Activated T-helper 17 cell treated with anti-CD3 and anti-CD28 coated beads, Interleukin-2, amount 50 U/mL, for 72 hours (primary cell): Measurements from ENCODE around the gene PRTG. TPM values are rescaled to one million over a fixed set of nuclear protein-coding genes. Genes with fewer than 3 reads are reported as not detected.
A peak's percentile ranks its signal among the peaks of the same experiment; 100 is the strongest.
"Not testable (repeated sequence)": the region's sequence is repeated elsewhere in the genome, so short reads cannot be mapped to it uniquely, and the experiment has no call there.

Experiments used
- ATAC-seq: fragments of 150-1000 bp; cut with Tn5 transposase; replicated peaks from 2 replicates; pipeline ENCODE4 v1.10.0; 2021; ENCODE audit warnings: mild to moderate bottlenecking, moderate library complexity
- H3K27ac Mint-ChIP-seq: one replicate; pipeline ENCODE4 v1.8.0; 2022; ENCODE audit warnings: mixed read lengths
- H3K27me3 Mint-ChIP-seq: one replicate; pipeline ENCODE4 v1.8.0; 2022; ENCODE audit warnings: mixed read lengths
- H3K36me3 Mint-ChIP-seq: one replicate; pipeline ENCODE4 v1.8.0; 2022; ENCODE audit warnings: low read depth, mild to moderate bottlenecking, mixed read lengths
- H3K4me1 Mint-ChIP-seq: one replicate; pipeline ENCODE4 v1.8.0; 2022; ENCODE audit warnings: mixed read lengths
- H3K4me3 Mint-ChIP-seq: one replicate; pipeline ENCODE4 v1.8.0; 2022; ENCODE audit warnings: mild to moderate bottlenecking, mixed read lengths
- H3K9me3 Mint-ChIP-seq: one replicate; pipeline ENCODE4 v1.8.0; 2022; ENCODE audit warnings: mixed read lengths
- total RNA-seq, 2 donors: library from RNA; stranded (reverse); gene quantifications; one replicate each; pipeline ENCODE4 v1.2.3, GENCODE V29; 2022

Gene PRTG, protein sequence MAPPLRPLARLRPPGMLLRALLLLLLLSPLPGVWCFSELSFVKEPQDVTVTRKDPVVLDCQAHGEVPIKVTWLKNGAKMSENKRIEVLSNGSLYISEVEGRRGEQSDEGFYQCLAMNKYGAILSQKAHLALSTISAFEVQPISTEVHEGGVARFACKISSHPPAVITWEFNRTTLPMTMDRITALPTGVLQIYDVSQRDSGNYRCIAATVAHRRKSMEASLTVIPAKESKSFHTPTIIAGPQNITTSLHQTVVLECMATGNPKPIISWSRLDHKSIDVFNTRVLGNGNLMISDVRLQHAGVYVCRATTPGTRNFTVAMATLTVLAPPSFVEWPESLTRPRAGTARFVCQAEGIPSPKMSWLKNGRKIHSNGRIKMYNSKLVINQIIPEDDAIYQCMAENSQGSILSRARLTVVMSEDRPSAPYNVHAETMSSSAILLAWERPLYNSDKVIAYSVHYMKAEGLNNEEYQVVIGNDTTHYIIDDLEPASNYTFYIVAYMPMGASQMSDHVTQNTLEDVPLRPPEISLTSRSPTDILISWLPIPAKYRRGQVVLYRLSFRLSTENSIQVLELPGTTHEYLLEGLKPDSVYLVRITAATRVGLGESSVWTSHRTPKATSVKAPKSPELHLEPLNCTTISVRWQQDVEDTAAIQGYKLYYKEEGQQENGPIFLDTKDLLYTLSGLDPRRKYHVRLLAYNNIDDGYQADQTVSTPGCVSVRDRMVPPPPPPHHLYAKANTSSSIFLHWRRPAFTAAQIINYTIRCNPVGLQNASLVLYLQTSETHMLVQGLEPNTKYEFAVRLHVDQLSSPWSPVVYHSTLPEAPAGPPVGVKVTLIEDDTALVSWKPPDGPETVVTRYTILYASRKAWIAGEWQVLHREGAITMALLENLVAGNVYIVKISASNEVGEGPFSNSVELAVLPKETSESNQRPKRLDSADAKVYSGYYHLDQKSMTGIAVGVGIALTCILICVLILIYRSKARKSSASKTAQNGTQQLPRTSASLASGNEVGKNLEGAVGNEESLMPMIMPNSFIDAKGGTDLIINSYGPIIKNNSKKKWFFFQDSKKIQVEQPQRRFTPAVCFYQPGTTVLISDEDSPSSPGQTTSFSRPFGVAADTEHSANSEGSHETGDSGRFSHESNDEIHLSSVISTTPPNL
- total RNA-seq = not detected

DNA sequence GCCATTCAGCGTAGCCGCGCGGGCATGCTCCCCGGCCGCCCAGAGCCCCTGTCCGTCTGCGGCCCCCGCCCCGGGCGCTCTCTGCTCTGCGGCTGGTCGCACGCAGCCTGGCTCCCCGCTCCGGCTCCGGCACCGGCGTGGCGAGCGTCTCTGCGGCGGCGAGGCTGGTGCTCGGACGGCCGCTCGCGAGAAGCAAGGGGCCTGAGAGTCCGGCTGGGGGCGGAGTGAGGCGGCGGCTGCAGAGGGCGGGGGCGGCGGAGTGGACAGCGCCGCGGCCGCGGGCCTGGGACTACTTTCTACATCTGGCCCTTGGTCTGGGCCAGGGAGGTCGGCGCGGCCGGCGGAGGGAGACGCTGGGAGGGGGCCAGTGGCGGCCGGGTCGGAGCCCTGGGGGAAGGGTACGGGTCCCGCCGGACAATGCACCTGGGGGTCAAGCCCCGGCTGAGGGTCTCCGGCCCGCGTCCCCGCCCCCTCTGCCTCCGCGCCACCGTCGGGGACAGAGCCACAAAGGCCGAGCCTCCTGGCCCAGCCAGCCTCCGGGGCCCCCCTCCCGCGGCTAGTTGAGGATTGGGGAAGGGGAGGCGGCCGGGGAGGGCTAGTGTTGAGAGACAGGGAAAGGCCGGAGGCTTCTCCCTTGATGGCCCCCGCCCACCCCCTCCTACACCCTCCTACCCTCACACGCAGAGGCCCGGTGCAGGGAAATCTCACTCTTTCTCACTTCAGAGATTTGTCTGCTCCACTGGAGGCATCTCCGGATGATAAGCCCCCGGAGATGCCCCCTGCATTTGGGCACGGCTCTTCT is at the start of gene PRTG:
TSS of gene PRTG (minus strand) at position 226 of the 802 bp plus-strand sequence. CDS start at position 5, 221 bp downstream.
- Mint-ChIP-seq H3K36me3 (no peaks in the 10 kb centered on the region), H3K9me3 (no peaks in the 10 kb centered on the region), H3K4me3 (peak within 1 kb of the TSS; percentile 60), H3K27ac (no peak within 1 kb of the TSS), H3K4me1 (no peaks in the 10 kb centered on the region), H3K27me3 (peaks cover 18% of the 10 kb centered on the region)
- peak; percentile 14 for ATAC-seq

DNA sequence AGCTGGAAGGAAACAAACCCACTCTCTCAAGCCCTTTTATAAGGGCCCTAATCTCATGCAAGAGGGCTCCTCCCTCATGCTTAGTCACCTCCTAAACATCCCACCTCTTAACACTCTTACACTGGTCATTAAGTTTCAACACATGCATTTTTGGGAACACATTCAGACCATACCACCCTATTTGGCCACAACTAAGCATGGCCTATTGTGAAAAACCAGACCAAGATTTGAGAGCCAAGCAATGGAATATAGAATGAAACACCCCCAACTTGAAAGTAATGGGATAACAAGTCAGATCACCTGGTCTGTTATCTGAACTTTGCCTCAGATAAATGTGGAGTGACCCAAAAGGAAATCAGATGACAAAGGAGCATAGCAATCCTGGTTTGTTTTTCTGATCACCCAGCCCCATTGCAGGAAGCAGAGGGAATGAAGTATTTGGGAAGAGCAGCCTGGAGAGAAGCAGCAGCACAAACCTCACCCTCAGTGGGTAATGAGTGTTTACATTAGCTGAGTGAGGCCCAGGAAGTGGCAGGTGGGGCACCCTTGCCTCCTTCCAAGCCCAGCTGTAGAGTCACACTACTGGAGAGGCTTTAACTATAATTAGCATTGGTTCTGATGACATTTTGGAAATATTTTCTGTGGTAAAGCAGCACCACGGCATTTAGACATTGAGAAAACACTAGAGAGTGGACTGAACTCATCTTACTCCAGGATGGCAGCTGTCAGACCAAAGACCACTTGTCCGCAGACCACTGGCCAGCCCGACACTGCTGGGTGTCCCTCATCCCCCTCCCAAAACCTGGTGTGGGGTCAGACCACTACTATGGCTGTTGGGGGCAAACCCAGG is 48.8 kb upstream of the PRTG start:
- Mint-ChIP-seq H3K27me3 (peaks cover 12% of the 10 kb centered on the region), H3K4me1 (no peaks in the 10 kb centered on the region), H3K36me3 (no peaks in the 10 kb centered on the region), H3K9me3 (peaks cover 3% of the 10 kb centered on the region), H3K4me3 (no peak overlapping the region), H3K27ac (no peak overlapping the region)
- no peak for ATAC-seq

DNA sequence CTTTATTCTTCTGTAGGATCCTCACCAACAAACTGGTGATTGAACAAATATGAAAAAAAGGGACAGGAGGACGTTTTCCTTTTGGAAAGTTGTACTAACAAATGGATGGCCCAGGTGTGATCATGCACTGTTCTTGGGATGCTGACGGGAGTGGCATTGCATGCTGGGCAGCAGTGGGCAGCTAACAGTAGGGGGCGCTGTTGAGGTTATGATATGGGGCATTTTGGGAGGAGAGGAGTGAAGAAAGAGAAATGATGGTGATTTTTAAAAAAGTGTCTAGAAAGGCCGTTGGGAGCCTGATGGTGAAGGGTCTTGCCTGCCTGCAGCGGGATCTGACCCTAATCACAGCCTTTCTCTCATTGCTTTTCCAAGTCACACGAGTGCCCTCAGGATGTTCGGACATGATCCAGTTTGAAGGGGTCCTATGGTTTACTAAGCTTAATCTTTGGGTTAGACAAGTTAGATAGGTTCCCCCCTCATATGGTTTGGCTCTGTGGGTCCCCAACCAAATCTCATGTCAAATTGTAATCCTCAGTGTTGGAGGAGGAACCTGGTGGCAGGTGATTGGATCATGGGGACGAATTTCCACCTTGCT is 46.2 kb upstream of the PRTG start:
- no peak overlapping the region for H3K4me3 Mint-ChIP-seq
- H3K27me3 Mint-ChIP-seq = no peaks in the 10 kb centered on the region
- H3K36me3 Mint-ChIP-seq = no peaks in the 10 kb centered on the region
- H3K9me3 Mint-ChIP-seq = peaks cover 3% of the 10 kb centered on the region
- H3K27ac Mint-ChIP-seq = no peak overlapping the region
- no peaks in the 10 kb centered on the region for H3K4me1 Mint-ChIP-seq
- peak; percentile 66 for ATAC-seq

DNA sequence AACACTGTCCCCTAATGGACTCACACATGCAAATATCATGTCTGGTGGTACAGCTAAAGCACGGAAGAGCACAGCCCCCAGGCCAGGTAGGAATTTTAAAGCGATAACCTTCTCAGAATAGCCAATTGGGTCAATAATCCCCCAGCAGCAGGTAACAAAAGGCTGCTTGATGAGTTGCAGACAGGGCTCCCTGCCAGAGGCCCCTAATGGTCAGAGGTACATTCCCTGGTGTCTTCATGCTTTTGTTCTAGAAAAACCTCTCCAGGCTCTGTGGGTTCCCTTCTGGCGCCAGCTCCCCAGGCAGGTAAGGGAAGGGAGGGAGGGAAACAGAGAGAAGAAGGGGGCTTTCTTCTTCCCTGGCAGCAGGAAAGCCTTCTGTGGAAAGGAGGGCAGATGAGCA is 43.4 kb upstream of the PRTG start:
- no peak for ATAC-seq
- Mint-ChIP-seq H3K4me1 (no peaks in the 10 kb centered on the region), H3K27me3 (no peaks in the 10 kb centered on the region), H3K9me3 (no peaks in the 10 kb centered on the region), H3K27ac (no peak overlapping the region), H3K36me3 (no peaks in the 10 kb centered on the region), H3K4me3 (no peak overlapping the region)

DNA sequence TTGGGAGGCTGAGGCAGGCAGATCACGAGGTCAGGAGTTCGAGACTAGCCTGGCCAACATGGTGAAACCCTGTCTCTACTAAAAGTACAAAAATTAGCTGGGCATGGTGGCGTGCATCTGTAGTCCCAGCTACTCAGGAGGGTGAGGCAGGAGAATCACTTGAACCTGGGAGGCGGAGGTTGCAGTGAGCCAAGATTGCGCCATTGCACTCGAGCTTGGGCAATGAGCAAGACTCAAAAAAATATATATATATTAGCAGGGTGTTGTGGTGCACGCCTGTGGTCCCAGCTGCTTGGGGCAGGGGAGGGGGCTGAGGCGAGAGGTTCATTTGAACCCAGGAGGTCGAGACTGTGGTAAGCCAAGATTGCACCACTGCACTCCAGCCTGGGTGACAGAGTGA is 42.6 kb upstream of the PRTG start:
- H3K9me3 Mint-ChIP-seq, H3K36me3 Mint-ChIP-seq, H3K27ac Mint-ChIP-seq, H3K4me3 Mint-ChIP-seq, ATAC-seq, H3K27me3 Mint-ChIP-seq, H3K4me1 Mint-ChIP-seq: not testable (repeated sequence)

DNA sequence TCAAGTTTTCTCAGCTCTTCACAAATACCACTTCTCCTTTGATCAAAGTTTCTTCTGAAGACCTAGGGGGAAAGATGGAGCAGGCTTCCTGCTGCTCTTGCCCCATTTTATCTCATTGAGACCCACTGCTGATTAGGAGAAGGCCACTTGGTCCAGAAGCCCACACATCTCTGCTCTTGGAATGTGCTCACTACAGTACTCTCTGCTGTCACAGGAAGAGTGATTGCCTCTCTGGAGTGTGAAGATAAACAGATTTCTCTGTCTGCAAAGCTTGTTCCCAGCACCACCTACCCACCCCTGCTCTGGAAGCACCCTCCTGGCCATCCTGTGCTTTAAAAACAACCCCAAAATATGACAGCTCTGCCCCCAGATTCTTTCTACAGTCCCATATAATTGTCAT is 41.3 kb upstream of the PRTG start:
- no peaks in the 10 kb centered on the region for H3K4me1 Mint-ChIP-seq
- no peaks in the 10 kb centered on the region for H3K36me3 Mint-ChIP-seq
- no peaks in the 10 kb centered on the region for H3K9me3 Mint-ChIP-seq
- H3K27ac Mint-ChIP-seq = no peak overlapping the region
- no peak overlapping the region for H3K4me3 Mint-ChIP-seq
- H3K27me3 Mint-ChIP-seq = no peaks in the 10 kb centered on the region
- no peak for ATAC-seq

DNA sequence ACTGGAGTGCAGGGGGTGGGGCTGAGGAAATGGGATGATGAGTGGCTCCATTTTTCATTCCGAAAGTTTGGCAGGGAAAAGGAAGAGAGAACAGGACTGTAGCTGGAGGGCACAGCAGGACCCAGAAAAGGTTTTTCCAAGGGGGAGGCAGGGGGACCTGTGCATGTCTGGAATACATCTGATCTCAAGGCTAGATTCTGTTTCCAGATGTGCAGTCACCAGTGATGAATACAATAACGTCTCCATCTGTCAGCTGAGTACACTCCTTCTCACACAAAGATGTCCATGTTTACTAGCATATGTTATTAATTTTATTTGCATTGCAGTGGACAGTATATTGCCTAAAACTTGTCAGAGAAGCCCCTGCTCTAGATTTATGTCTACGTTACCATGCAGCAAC is 39.9 kb upstream of the PRTG start:
- Mint-ChIP-seq H3K4me1 (no peaks in the 10 kb centered on the region), H3K27me3 (no peaks in the 10 kb centered on the region), H3K4me3 (no peak overlapping the region), H3K9me3 (no peaks in the 10 kb centered on the region), H3K36me3 (no peaks in the 10 kb centered on the region), H3K27ac (no peak overlapping the region)
- ATAC-seq = no peak

DNA sequence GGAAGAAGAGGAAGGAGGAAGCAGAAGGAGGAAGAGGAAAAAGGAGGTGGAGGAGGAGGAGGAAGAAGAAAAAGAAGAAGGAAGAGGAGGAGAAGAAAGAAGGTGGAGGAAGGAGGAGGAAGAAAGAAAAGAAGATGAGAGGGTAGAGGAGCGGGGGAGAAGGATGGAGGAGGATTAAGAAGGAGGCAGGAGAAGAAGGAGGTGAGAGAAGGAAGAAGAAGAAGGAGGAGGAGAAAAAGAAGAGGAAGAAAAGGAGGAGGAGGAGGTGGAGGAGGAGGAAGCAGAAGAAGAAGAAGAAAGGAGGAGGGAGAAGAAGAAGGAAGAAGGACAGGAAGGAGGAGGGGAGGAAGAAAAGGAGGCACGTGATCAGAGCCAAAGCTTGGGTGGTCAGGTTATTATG is 37.3 kb upstream of the PRTG start:
- no peak overlapping the region for H3K4me3 Mint-ChIP-seq
- no peak for ATAC-seq
- H3K9me3 Mint-ChIP-seq = no peaks in the 10 kb centered on the region
- no peak overlapping the region for H3K27ac Mint-ChIP-seq
- no peaks in the 10 kb centered on the region for H3K36me3 Mint-ChIP-seq
- H3K4me1 Mint-ChIP-seq = no peaks in the 10 kb centered on the region
- no peaks in the 10 kb centered on the region for H3K27me3 Mint-ChIP-seq

DNA sequence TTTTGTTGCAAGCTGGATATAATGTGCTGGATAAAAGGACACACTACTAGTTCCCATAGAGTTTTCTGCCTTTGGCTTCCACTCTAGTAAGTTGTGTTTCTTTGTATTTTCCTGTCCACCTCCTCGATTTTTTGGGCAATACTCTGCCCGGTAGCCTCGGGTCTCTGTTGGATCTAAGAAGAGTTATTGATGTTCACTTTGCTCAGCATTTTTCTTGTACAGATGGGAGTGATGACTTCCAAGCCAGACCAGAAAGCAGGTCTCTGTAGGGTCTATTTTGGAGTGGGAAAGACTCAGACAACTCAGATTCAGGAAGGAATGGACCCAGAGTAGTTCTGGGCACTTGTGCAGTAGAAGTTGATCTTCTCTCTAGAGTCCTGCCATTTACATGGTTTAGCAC is 36.0 kb upstream of the PRTG start:
- Mint-ChIP-seq H3K27me3 (no peaks in the 10 kb centered on the region), H3K9me3 (no peaks in the 10 kb centered on the region), H3K27ac (no peak overlapping the region), H3K36me3 (no peaks in the 10 kb centered on the region), H3K4me1 (no peaks in the 10 kb centered on the region), H3K4me3 (no peak overlapping the region)
- ATAC-seq = no peak

DNA sequence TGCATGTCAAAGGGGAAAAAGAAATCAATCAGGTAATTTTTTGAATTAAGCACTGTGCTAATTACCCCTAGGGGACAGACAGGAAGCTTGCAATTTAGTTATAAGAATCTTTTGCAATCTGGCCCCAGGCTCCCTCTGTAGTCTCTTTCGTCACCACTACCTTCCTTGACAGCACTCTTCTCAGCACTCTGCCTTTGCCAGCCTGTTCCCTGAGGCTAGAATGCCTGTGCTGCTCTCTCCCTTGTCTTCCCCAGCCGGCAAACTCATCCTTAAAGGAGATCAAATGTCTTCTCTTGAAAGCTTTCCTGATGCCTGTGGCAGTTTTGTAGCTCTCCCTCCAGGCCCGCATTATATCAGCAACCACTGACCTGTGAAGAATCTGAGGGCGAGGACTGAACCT is 32.4 kb upstream of the PRTG start:
- peaks cover 11% of the 10 kb centered on the region for H3K27me3 Mint-ChIP-seq
- H3K4me1 Mint-ChIP-seq = no peaks in the 10 kb centered on the region
- no peak for ATAC-seq
- H3K36me3 Mint-ChIP-seq = no peaks in the 10 kb centered on the region
- no peaks in the 10 kb centered on the region for H3K9me3 Mint-ChIP-seq
- no peak overlapping the region for H3K4me3 Mint-ChIP-seq
- H3K27ac Mint-ChIP-seq = no peak overlapping the region

DNA sequence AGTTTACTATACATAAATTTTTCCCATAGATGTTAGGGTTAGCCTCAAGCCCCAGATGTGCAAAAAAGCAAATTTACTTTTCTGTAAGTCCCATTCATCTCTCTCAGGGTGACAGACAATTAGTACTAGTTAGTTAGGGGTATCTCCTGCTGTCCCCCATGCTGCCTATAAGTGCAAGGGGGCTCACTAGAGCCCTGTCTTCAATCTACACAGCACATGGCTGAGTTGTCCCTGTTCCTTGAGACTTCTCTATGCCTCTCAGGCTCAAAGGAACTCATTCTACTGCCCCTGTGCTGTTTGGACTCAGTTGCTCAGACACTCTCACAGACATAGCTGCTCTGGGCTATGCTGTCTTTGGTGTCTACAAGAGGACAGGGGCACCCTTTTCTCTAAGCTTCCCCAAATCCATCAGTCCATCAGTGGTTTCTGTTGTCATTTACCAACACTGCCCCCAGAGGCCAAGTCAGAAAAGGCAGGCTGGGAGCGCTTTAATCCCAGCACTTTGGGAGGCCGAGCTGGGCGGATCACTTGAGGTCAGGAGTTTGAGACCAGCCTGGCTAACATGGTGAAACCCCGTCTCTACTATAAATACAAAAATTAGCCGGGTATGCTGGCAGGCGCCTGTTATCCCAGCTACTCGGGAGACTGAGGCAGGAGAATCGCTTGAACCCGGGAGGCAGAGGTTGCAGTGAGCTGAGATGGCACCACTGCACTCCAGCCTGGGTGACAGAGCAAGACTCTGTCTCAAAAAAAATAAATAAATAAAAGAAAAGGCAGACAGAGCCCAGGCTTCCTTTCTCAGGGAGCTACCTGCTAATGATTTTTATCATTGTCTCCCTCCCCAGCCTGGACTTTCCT is 31.4 kb upstream of the PRTG start:
- H3K27ac Mint-ChIP-seq = no peak overlapping the region
- no peak for ATAC-seq
- no peaks in the 10 kb centered on the region for H3K4me1 Mint-ChIP-seq
- no peaks in the 10 kb centered on the region for H3K36me3 Mint-ChIP-seq
- no peaks in the 10 kb centered on the region for H3K9me3 Mint-ChIP-seq
- no peak overlapping the region for H3K4me3 Mint-ChIP-seq
- H3K27me3 Mint-ChIP-seq = peaks cover 11% of the 10 kb centered on the region

DNA sequence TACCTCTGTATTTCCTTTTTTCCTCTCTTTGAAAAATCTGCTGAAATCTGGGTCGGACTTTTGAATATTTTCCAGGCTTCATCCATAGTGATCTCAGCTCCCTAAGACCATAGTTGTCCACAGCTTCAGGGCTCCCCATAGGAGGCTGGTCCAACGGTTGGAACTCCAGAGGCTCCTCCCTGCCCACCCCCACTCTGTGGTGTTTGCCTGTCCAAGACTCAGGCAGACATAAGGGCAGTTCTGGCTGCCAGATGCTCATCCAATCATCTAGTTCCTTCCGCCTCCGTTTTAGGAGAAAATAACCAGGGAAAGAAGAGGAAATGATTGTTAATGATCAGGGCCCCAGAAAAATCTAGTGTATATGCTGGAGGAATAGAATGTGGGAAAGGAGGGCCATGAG is 27.9 kb upstream of the PRTG start:
- H3K36me3 Mint-ChIP-seq = no peaks in the 10 kb centered on the region
- no peak overlapping the region for H3K4me3 Mint-ChIP-seq
- no peak for ATAC-seq
- no peak overlapping the region for H3K27ac Mint-ChIP-seq
- no peaks in the 10 kb centered on the region for H3K9me3 Mint-ChIP-seq
- H3K4me1 Mint-ChIP-seq = no peaks in the 10 kb centered on the region
- peaks cover 11% of the 10 kb centered on the region for H3K27me3 Mint-ChIP-seq
